A549 treated with AZD9567 at 1 μM for 4 hours (cell line): ENCODE measurements around the gene RECQL. TPM values are rescaled to one million over a fixed set of nuclear protein-coding genes. Genes with fewer than 3 reads are reported as not detected.

Experiments
- total RNA-seq: library from RNA; stranded (reverse); fragments of 200-300 nt; extraction: Qiagen RNA extraction; gene quantifications from 5 replicates; pipeline ENCODE4 v1.2.3, GENCODE V29; 2022; ENCODE audit not compliant: insufficient read depth

The RECQL gene, protein sequence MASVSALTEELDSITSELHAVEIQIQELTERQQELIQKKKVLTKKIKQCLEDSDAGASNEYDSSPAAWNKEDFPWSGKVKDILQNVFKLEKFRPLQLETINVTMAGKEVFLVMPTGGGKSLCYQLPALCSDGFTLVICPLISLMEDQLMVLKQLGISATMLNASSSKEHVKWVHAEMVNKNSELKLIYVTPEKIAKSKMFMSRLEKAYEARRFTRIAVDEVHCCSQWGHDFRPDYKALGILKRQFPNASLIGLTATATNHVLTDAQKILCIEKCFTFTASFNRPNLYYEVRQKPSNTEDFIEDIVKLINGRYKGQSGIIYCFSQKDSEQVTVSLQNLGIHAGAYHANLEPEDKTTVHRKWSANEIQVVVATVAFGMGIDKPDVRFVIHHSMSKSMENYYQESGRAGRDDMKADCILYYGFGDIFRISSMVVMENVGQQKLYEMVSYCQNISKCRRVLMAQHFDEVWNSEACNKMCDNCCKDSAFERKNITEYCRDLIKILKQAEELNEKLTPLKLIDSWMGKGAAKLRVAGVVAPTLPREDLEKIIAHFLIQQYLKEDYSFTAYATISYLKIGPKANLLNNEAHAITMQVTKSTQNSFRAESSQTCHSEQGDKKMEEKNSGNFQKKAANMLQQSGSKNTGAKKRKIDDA
- total RNA-seq: 49.9 to 71.9 TPM (median 64.6 TPM) in 5 replicates

DNA sequence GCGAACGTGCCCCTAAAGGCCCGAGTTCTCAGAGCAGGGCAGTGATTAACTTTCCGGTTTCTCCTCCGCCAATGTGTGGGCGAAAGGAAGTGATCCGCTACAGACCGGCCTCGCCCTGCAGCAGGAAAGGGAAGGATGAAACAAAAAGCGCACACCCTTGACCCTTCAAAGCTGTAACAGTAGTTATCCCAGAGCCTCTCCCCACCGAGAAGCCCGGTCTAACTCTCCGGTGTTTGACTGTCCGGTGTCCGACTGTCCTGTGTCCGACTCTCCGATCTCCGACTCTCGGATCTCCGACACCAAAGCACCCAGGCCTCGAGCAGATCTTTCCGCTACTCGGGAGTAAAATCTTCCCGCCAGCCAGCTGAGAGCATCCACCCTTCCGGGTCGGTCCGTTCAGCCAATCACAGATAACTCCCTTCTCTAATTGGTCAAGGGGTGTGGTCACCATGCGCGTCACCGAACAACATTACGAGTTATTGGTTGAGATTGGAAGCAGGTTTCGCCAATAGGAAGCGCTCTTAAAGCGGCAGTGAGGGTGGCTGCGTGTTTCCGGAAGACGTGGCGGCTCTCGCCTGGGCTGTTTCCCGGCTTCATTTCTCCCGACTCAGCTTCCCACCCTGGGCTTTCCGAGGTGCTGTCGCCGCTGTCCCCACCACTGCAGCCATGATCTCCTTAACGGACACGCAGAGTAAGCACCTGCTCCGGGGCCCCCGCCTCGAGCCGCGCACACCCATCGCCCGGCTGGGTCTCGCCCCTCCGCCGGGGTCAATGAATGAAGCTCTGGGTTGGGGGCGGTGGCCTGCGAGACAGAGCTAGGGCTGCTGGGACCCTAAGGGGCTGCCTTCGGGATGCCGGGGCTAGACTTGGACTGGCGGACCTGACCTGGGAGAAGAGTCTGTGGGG lies at the start of gene RECQL, which contains the start of gene GOLT1B:
TSS of gene RECQL (minus strand) at position 378 of the 906 bp plus-strand sequence. CDS start 2,065 bp downstream, outside the sequence.
TSS of gene GOLT1B (plus strand) at position 532 of the 906 bp plus-strand sequence. CDS start at position 667, 135 bp downstream.

DNA sequence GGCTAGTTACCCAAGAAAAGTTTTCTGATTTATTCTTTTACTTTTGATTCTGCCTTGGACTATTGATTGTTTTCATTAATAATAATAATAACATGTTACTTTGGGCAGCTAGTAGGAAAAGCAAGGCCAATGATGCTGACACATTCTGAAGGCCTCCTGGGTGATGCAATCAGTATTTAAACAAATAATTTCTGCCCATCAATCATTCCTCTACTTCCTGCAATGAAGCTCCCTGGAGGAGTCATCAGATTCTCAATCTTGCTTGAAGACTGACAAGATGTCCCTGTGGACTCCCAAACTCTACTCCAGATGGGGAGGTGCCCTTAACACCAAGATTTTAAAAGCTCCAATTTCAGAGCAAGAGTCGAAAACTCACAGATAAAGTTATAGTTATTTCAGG lies 24.6 kb upstream of the RECQL start, which contains the start of gene SPX:
TSS of gene SPX (plus strand) at position 244 of the 400 bp plus-strand sequence. CDS start 177 bp downstream, outside the sequence.

Other genes starting within 250 kb of the RECQL start
- gene SLCO1A2, start 166.7 kb downstream of the RECQL start, total RNA-seq: 0.06 to 0.17 TPM in 2 of 5 replicates, not detected in the others
- not detected in 5 replicates for gene IAPP, start 128.7 kb downstream of the RECQL start, total RNA-seq
- 5.2 to 7.4 TPM (median 6.1 TPM) in 5 replicates for gene PYROXD1, start 64.0 kb downstream of the RECQL start, total RNA-seq
- 87.5 to 137 TPM (median 97.0 TPM) in 5 replicates for gene GOLT1B, start 154 bp upstream of the RECQL start, total RNA-seq
- 2.6 to 4.8 TPM (median 3.2 TPM) in 5 replicates for gene SPX, start 24.7 kb upstream of the RECQL start, total RNA-seq
- gene GYS2, start 103.2 kb upstream of the RECQL start, total RNA-seq: not detected in 5 replicates
- 1,481 to 1,703 TPM (median 1,522 TPM) in 5 replicates for gene LDHB, start 156.2 kb upstream of the RECQL start, total RNA-seq